Heart left ventricle (tissue), 13 donors: Measurements from ENCODE around the gene LIMA1.

Experiments
- CTCF ChIP-seq, 12 donors: fragments of 200-600 bp; sonication (generic) in 4 of 12; IDR thresholded peaks; one replicate each; pipeline versions ENCODE4 v1.5.0 to v1.8.0; 2018 to 2022; ENCODE audit warnings: antibody characterized with exemption in 12 of 12, mild to moderate bottlenecking in 5 of 12
- POLR2A ChIP-seq, 2 donors: fragments of 450-650 bp; IDR thresholded peaks; one replicate each; pipeline ENCODE4 v1.6.1; 2017; ENCODE audit warnings: antibody characterized with exemption in 2 of 2, mild to moderate bottlenecking in 2 of 2, moderate library complexity in 2 of 2
- donor health status: ischemic (EF 13 %, LVEDD 7.1; RV severe dilation, severe dysfunction).
- donor health status: DM: no; HTN: yes; CAD: no.
- donor health status: DM: no; HTN: no; CAD: no.
- donor health status: ischemic (EF 25% LVEDD 6.9; RV normal size, moderate dysfunction).
- donor health status: ischemic (EF 25% LVEDD 5.7; RV mildly dilated, moderate dysfunction).
- donor health status: ischemic (EF 35%, LVEDD 5.7; RV mildly dilated, moderate dysfunction).
- donor health status: nonischemic (EF 11% LVEDD 7.7; RV severe dilation, severe dysfunction).
- donor health status: DM: yes; HTN: yes; CAD: no.
- donor health status: PGD.
- donor health status: ischemic (EF 29% LVEDD 5.4; RV normal size, mild dysfunction).
- donor health status: nonischemic (EF 23%, LVEDD 6.1; RV moderate dilation, normal function).

GRCh38 chr12:50187084-50187900, 96.0 kb downstream of the LIMA1 start:
- TF ChIP-seq CTCF (IDR thresholded peaks at IDR 0.05) (no peak), POLR2A (IDR thresholded peaks at IDR 0.05) (no peak)
